H1 (cell line): ENCODE measurements around the gene AOPEP. TPM values are rescaled to one million over a fixed set of nuclear protein-coding genes. Genes with fewer than 3 reads are reported as not detected.

Experiments used
- CTCF ChIA-PET: fragments of 300-600 bp; sonication (Branson Sonifier 250); formaldehyde crosslinking; loops from one replicate; lab custom pipeline; 2021; ENCODE audit not compliant: partially characterized antibody; lab: Charles Lee
- POLR2A ChIA-PET: fragments of 300-600 bp; sonication (Branson Sonifier 250); formaldehyde crosslinking; loops from one replicate; lab custom pipeline; 2021; ENCODE audit warnings: inconsistent platforms; ENCODE audit not compliant: partially characterized antibody; lab: Charles Lee
- DNase-seq, 2 experiments: peaks; one replicate each; pipeline versions ENCODE4 v3.0.0 to v3.0.0-alpha.2; 2010 to 2022; ENCODE audit warnings: low spot score in 2 of 2, low read depth in 1 of 2, mixed read lengths in 1 of 2
- FAIRE-seq: peaks from 2 replicates; lab custom pipeline; 2011; peaks lifted over from hg19 to GRCh38; lab: Jason Lieb, UNC
- H2AFZ ChIP-seq: 2 replicates; pipeline ENCODE4 v1.8.1; 2012; ENCODE audit warnings: low read length, inconsistent platforms
- H2AK5ac ChIP-seq: 2 replicates; pipeline ENCODE4 v1.6.1; 2013; ENCODE audit warnings: low read depth, low read length
- H2BK120ac ChIP-seq: replicated peaks from 2 replicates; pipeline ENCODE3; 2013; ENCODE audit warnings: low read depth, low read length, inconsistent platforms
- H2BK12ac ChIP-seq: 2 replicates; pipeline ENCODE4 v1.6.1; 2013; ENCODE audit warnings: low read depth, low read length
- H2BK15ac ChIP-seq: 2 replicates; pipeline ENCODE4 v1.6.1; 2013; ENCODE audit warnings: low read length
- H2BK20ac ChIP-seq: 2 replicates; pipeline ENCODE4 v1.6.1; 2013; ENCODE audit warnings: low read length
- H2BK5ac ChIP-seq: 2 replicates; pipeline ENCODE4 v1.6.1; 2013; ENCODE audit warnings: low read depth, low read length
- H3K14ac ChIP-seq: 2 replicates; pipeline ENCODE4 v1.6.1; 2013; ENCODE audit warnings: inconsistent platforms; ENCODE audit not compliant: insufficient read length
- H3K18ac ChIP-seq: 2 replicates; pipeline ENCODE4 v1.6.1; 2013; ENCODE audit warnings: low read length; ENCODE audit errors: extremely low read depth
- H3K23ac ChIP-seq: 2 replicates; pipeline ENCODE4 v1.6.1; 2013; ENCODE audit warnings: inconsistent platforms; ENCODE audit not compliant: insufficient read length
- H3K23me2 ChIP-seq: 2 replicates; pipeline ENCODE4 v1.6.1; 2013; ENCODE audit warnings: low read depth, low read length
- H3K27ac ChIP-seq: 2 replicates; pipeline ENCODE4 v1.6.1; 2011; ENCODE audit warnings: low read depth, low read length, inconsistent platforms
- H3K27me3 ChIP-seq, 4 experiments: replicated peaks in 1 of 4; 1 replicate in 1 of 4; 2 replicates in 3 of 4; pipeline versions ENCODE4 v1.6.1 to v1.8.1; 2011 to 2013; ENCODE audit warnings: low read length in 3 of 4, mild to moderate bottlenecking in 3 of 4, inconsistent platforms in 2 of 4, mixed read lengths in 2 of 4, moderate library complexity in 1 of 4; ENCODE audit not compliant: control insufficient read depth in 3 of 4, insufficient read depth in 3 of 4; ENCODE audit errors: extremely low read depth in 1 of 4
- H3K36me3 ChIP-seq, 4 experiments: 2 replicates each; pipeline versions ENCODE4 v1.6.1 to v1.8.1; 2011 to 2013; ENCODE audit warnings: mild to moderate bottlenecking in 4 of 4, low read length in 3 of 4, moderate library complexity in 2 of 4, control low read depth in 1 of 4, inconsistent platforms in 1 of 4; ENCODE audit not compliant: insufficient read depth in 4 of 4, control insufficient read depth in 2 of 4
- H3K4ac ChIP-seq: replicated peaks from 2 replicates; pipeline ENCODE3; 2013; ENCODE audit warnings: low read length, low read depth, mixed read lengths, inconsistent platforms; ENCODE audit not compliant: insufficient read length
- H3K4me1 ChIP-seq, 4 experiments: replicated peaks in 1 of 4; 1 replicate in 1 of 4; 2 replicates in 3 of 4; pipeline versions ENCODE4 v1.6.1 to v1.8.1; 2011 to 2013; ENCODE audit warnings: low read length in 3 of 4, inconsistent platforms in 2 of 4, mixed read lengths in 1 of 4; ENCODE audit not compliant: insufficient read depth in 4 of 4, control insufficient read depth in 3 of 4
- H3K4me2 ChIP-seq, 2 experiments: 2 replicates each; pipeline versions ENCODE4 v1.6.1 to v1.8.1; 2011 to 2013; ENCODE audit warnings: low read depth in 2 of 2, low read length in 2 of 2, control low read depth in 1 of 2, inconsistent platforms in 1 of 2, mild to moderate bottlenecking in 1 of 2; ENCODE audit not compliant: insufficient read depth in 1 of 2
- H3K4me3 ChIP-seq, 4 experiments: fragments of 200-600, 300-600 bp in 1 of 4; sonication (generic), shearing (Covaris generic), sonication (Bioruptor Twin) in 1 of 4; 2 replicates each; pipeline versions ENCODE4 v1.5.1 to v1.8.1; 2011 to 2016; ENCODE audit warnings: low read length in 4 of 4, low read depth in 3 of 4, control low read depth in 2 of 4, inconsistent platforms in 2 of 4, mild to moderate bottlenecking in 2 of 4, mixed read lengths in 1 of 4, moderate library complexity in 1 of 4; ENCODE audit not compliant: insufficient read depth in 2 of 4; ENCODE audit errors: extremely low read depth in 1 of 4
- H3K56ac ChIP-seq: replicated peaks from 2 replicates; pipeline ENCODE3; 2013; ENCODE audit warnings: low read depth, mild to moderate bottlenecking, mixed read lengths, low read length, inconsistent platforms; ENCODE audit not compliant: insufficient read length
- H3K79me1 ChIP-seq: 2 replicates; pipeline ENCODE4 v1.6.1; 2013; ENCODE audit warnings: low read depth, low read length, control low read depth
- H3K79me2 ChIP-seq, 2 experiments: 2 replicates each; pipeline versions ENCODE4 v1.6.1 to v1.8.1; 2012 to 2013; ENCODE audit warnings: low read length in 2 of 2, mild to moderate bottlenecking in 2 of 2, inconsistent platforms in 1 of 2; ENCODE audit not compliant: insufficient read depth in 2 of 2, control insufficient read depth in 1 of 2
- H3K9ac ChIP-seq, 4 experiments: replicated peaks in 1 of 4; 1 replicate in 1 of 4; 2 replicates in 3 of 4; pipeline versions ENCODE4 v1.6.1 to v1.8.1; 2011 to 2013; ENCODE audit warnings: low read depth in 3 of 4, low read length in 3 of 4, control low read depth in 2 of 4, mild to moderate bottlenecking in 2 of 4, moderate library complexity in 2 of 4, inconsistent platforms in 1 of 4; ENCODE audit errors: extremely low read depth in 1 of 4
- H3K9me3 ChIP-seq, 2 experiments: 2 replicates each; pipeline versions ENCODE4 v1.6.1 to v1.8.1; 2012 to 2013; ENCODE audit warnings: mild to moderate bottlenecking in 2 of 2, moderate library complexity in 2 of 2, control low read depth in 1 of 2, inconsistent platforms in 1 of 2, low read depth in 1 of 2, low read length in 1 of 2, mixed read lengths in 1 of 2; ENCODE audit not compliant: insufficient read depth in 2 of 2
- H4K20me1 ChIP-seq, 2 experiments: replicated peaks in 1 of 2; 2 replicates each; pipeline versions ENCODE3 to v1.8.1; 2011 to 2013; ENCODE audit warnings: inconsistent platforms in 2 of 2, low read length in 2 of 2, mild to moderate bottlenecking in 1 of 2; ENCODE audit not compliant: insufficient read depth in 2 of 2, control insufficient read depth in 1 of 2
- H4K5ac ChIP-seq: 2 replicates; pipeline ENCODE4 v1.6.1; 2013; ENCODE audit warnings: low read length, low read depth, mixed read lengths, inconsistent platforms; ENCODE audit not compliant: insufficient read length
- H4K8ac ChIP-seq: 2 replicates; pipeline ENCODE4 v1.8.0; 2013; ENCODE audit warnings: mild to moderate bottlenecking, moderate library complexity, low read length, inconsistent platforms; ENCODE audit not compliant: insufficient read depth; ENCODE audit errors: extremely low read depth
- H4K91ac ChIP-seq: replicated peaks from 2 replicates; pipeline ENCODE3; 2013; ENCODE audit warnings: low read length, mixed read lengths, inconsistent platforms; ENCODE audit not compliant: insufficient read length
- CREB1 ChIP-seq: IDR thresholded peaks from 2 replicates; pipeline ENCODE4 v1.6.1; 2012; ENCODE audit warnings: inconsistent platforms
- SIRT6 ChIP-seq: IDR thresholded peaks from one replicate; pipeline ENCODE4 v1.7.1; 2012; ENCODE audit warnings: low read length, inconsistent platforms
- SRF ChIP-seq: IDR thresholded peaks from 2 replicates; pipeline ENCODE4 v1.6.1; 2011; ENCODE audit warnings: mild to moderate bottlenecking, low read depth, low read length, moderate library complexity
- WGBS, 2 experiments: shearing (Covaris generic) in 1 of 2; methylation state at CpG; one replicate each; pipeline versions ENCODE4 v1.1.6 to v1.1.7; 2013 to 2015; ENCODE audit warnings: low lambda C conversion rate in 2 of 2, mixed read lengths in 2 of 2, inconsistent platforms in 1 of 2, low coverage in 1 of 2, missing lambda C conversion rate in 1 of 2; ENCODE audit not compliant: insufficient replicate concordance in 2 of 2, insufficient coverage in 1 of 2, insufficient read length in 1 of 2; ENCODE audit errors: extremely low coverage in 1 of 2, missing lambda C conversion rate in 1 of 2; 5-methylcytosine and 5-hydroxymethylcytosine counted together
- polyA plus RNA-seq, 7 experiments: library from polyadenylated mRNA; depleted of rRNA in 3 of 7; stranded (reverse) in 5 of 7; unstranded in 2 of 7; fragments of >200 nt in 5 of 7; fragments of 200-250 nt in 2 of 7; gene quantifications; 1 replicate in 5 of 7; 2 replicates in 1 of 7; 4 replicates in 1 of 7; pipeline versions ENCODE4 v1.2.1 to v1.2.3, GENCODE V29; 2011 to 2013; ENCODE audit warnings: missing spikeins in 2 of 7, mixed read lengths in 2 of 7
- total RNA-seq: library from RNA; stranded (reverse); fragmentation: NEBNext Ultra II Directional; extraction: Animal tissue kit (Norgen Biotek cat#: 25700); gene quantifications from 2 replicates; pipeline ENCODE4 v1.2.1, GENCODE V29; 2021

Gene AOPEP
- total and polyA plus RNA-seq, 2 of the 8 experiments (the other 6 are each of a cell fraction or from before 2014, with no cell fraction given): 6.1 to 14.3 TPM

DNA sequence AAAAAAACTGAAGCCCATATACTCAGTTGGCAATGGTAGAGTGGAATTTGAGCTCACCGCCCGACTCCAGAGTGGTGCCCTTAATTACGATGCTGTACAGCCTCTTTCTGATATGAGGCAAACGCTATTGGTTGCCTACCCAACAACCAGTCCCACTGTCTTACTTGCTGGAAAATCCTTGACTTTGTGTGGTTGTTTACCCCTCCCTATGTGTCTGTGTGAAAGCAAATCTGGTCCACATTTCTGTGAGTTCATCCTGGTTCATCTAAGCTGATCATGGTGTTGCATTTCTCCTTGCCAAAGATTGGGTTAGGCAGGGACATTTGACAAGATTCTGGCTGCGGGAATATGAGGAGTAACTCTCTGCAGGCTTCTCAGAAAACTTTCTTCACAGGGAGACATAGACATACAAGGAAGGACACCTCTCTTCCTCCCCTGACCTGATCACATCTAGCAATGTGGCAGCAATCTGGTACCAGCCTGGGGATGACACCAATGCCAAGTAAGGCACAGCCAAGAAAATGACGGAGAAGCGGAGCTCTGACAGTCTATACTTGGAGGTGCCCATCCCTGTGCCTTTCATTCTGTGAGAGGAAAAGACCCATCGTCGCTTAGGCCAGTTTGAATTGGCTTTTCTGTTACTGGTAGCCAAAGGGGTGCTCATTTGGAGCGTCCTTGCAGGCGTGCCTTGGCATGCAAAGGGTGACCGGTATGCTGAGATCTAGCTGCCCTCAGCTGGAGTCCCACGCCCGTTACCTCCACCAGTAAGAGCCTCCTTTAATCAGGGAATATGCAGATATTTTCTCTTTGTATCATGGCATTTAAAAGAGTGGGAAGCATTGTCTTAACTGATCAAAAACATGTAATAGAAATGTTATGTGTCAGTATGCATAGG lies 124.3 kb downstream of the AOPEP start:
- 87% methylated on average over 14 of the region's 14 CpGs; no CpG with 5 or more reads in 1 of the 2 experiments for WGBS, 2 experiments
- DNase-seq: peak in 1 of 2 experiments; percentile 33
- CTCF ChIA-PET: interaction anchor here (0.5 to 1.0 kb wide), 4 partner anchors 7 to 330 kb away, joined by 3 read pairs; no protein-coding TSS in a partner anchor

More for the DNA sequence above, 124.3 kb downstream of the AOPEP start:
- Histone ChIP-seq H3K9ac (no peak overlapping the region), H4K8ac (no peak overlapping the region), H2BK20ac (no peak overlapping the region), H3K27me3 (no peaks in the 10 kb centered on the region), H3K4me1 (peaks cover 0 to 5% (median 0%) of the 10 kb centered on the region in 4 experiments; a peak in 1 of 7 replicates), H3K79me1 (no peaks in the 10 kb centered on the region), H2BK15ac (no peak overlapping the region), H3K36me3 (no peaks in the 10 kb centered on the region), H4K5ac (no peak overlapping the region), H3K18ac (no peak overlapping the region), H4K20me1 (no peaks in the 10 kb centered on the region), H3K56ac (no peak overlapping the region), H3K27ac (no peak overlapping the region), H3K9me3 (no peaks in the 10 kb centered on the region), H3K4me2 (no peak overlapping the region), H4K91ac (no peak overlapping the region), H2BK120ac (no peak overlapping the region), H3K14ac (no peak overlapping the region), H2AFZ (no peak overlapping the region), H2BK5ac (no peak overlapping the region; the same call in 1 of the 2 replicates), H3K4me3 (no peak overlapping the region), H2BK12ac (no peak overlapping the region), H3K4ac (peak overlapping the region; percentile 13), H2AK5ac (peak overlapping the region; percentile 76; the same call in 1 of the 2 replicates), H3K79me2 (no peaks in the 10 kb centered on the region), H3K23me2 (no peaks in the 10 kb centered on the region), H3K23ac (no peak overlapping the region)
- POLR2A ChIA-PET: no interaction called here
- FAIRE-seq: no peak
- TF ChIP-seq SIRT6 (no peak), SRF (no peak), CREB1 (no peak)
